Activated CD4-positive, alpha-beta T cell treated with anti-CD3 and anti-CD28 coated beads, Interleukin-2, amount 10 ng/mL, durations not matched to agents 7 days and 5 days (primary cell): ENCODE results near the gene GJB5. TPM values are rescaled to one million over a fixed set of nuclear protein-coding genes. Genes with fewer than 3 reads are reported as not detected.
"Not testable (repeated sequence)": the region's sequence is repeated elsewhere in the genome, so short reads cannot be mapped to it uniquely, and the experiment has no call there.

Experiments
- CTCF ChIA-PET: fragments of 350-600 bp; sonication (Branson Sonifier 250); formaldehyde crosslinking; loops from one replicate; lab custom pipeline; 2021; ENCODE audit warnings: antibody characterized with exemption; lab: Charles Lee
- POLR2A ChIA-PET: fragments of 350-600 bp; sonication (Branson Sonifier 250); formaldehyde crosslinking; loops from one replicate; lab custom pipeline; 2021; ENCODE audit warnings: antibody characterized with exemption; lab: Charles Lee
- DNase-seq: peaks from one replicate; pipeline ENCODE4 v3.0.0-alpha.2; 2020
- H3K27ac Mint-ChIP-seq: one replicate; pipeline ENCODE4 v1.8.0; 2021; ENCODE audit warnings: mild to moderate bottlenecking, moderate library complexity, mixed read lengths
- H3K27me3 Mint-ChIP-seq: one replicate; pipeline ENCODE4 v1.8.0; 2021; ENCODE audit warnings: mixed read lengths
- H3K36me3 Mint-ChIP-seq: one replicate; pipeline ENCODE4 v1.8.0; 2021; ENCODE audit warnings: low read depth, mixed read lengths
- H3K4me1 Mint-ChIP-seq: one replicate; pipeline ENCODE4 v1.8.0; 2021; ENCODE audit warnings: mixed read lengths
- H3K4me3 Mint-ChIP-seq: one replicate; pipeline ENCODE4 v1.8.0; 2021; ENCODE audit warnings: mild to moderate bottlenecking, moderate library complexity, mixed read lengths
- H3K9me3 Mint-ChIP-seq: one replicate; pipeline ENCODE4 v1.8.0; 2021; ENCODE audit warnings: mixed read lengths
- total RNA-seq, 2 experiments: library from RNA; stranded (reverse); gene quantifications; one replicate each; pipeline ENCODE4 v1.2.3, GENCODE V29; 2021

The GJB5 gene
- total RNA-seq, 2 experiments from 2014 or later, result not detected

DNA sequence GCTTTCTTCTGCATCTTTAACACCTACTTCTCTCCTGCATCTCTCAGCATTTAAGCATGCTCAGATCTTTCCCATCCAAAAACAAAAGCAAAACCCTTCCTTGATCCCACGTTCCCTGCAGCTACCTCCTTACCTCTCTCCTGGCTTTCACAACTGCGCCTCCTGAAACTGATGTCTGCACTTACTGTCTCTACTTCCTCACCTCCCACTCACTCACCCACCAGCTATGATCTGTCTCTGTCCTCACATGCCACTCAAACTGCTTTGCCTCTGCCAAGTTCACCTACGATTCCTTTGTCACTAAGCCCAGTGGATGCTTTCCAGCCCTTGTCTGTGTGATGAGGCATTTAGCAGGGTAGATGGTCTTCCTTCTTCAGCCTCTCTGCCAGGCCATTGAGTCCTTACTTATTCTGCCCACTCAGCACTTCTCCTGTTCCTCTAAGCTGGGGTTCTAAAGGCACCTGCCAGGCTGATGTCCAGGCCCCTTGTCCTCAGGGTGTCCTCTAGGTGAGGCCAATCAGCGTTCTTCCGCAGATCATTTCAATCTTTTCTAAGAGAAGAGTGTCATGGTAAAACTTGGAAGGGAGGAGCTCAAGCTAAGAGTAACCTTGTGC, 16.2 kb downstream of the GJB5 start:
- Mint-ChIP-seq H3K9me3 (no peaks in the 10 kb centered on the region), H3K36me3 (no peaks in the 10 kb centered on the region), H3K27me3 (no peaks in the 10 kb centered on the region), H3K4me3 (no peak overlapping the region), H3K27ac (no peak overlapping the region), H3K4me1 (no peaks in the 10 kb centered on the region)
- POLR2A ChIA-PET, result no interaction called here
- CTCF ChIA-PET, result no interaction called here
- no peak for DNase-seq

DNA sequence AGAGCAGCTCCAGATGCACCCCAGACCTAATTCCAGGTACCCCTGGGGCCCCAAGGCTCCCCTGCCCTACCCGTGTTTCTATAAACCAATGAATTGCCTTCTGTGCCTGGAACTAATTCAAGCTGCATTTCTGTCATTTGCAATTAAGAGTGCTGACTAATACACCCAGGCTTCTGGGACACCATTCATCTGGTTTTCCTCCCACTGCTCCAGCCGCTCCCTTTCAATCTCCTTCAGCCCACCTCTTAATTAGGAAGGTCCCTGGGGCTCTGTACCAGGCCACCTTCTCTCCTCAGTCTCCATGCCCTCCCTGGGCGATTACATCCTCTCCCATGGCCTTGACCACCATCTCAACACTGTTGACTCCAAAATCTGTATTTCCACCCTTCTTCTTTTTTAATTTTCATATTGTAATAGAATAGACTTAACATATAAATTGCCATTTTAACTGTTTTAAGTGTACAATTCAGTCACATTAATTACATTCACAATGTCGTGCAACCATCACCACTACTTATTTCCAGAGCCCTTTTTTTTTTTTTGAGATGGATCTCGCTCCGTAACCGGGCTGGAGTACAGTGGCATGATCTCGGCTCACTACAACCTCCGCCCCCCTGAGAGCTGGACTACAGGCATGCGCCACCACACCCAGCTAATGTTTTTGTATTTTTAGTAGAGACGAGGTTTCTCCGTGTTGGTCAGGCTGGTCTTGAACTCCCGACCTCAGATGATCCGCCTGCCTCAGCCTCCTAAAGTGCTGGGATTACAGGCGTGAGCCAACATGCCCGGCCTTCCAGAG, 16.9 kb downstream of the GJB5 start:
- Mint-ChIP-seq H3K27ac (no peak overlapping the region), H3K36me3 (no peaks in the 10 kb centered on the region), H3K27me3 (no peaks in the 10 kb centered on the region), H3K4me3 (no peak overlapping the region), H3K4me1 (no peaks in the 10 kb centered on the region), H3K9me3 (no peaks in the 10 kb centered on the region)
- DNase-seq, result no peak
- ChIA-PET POLR2A (no interaction called here), CTCF (interaction anchor here (0.6 kb wide), 1 partner anchor 50 kb away, joined by 3 read pairs; no protein-coding TSS in a partner anchor)

DNA sequence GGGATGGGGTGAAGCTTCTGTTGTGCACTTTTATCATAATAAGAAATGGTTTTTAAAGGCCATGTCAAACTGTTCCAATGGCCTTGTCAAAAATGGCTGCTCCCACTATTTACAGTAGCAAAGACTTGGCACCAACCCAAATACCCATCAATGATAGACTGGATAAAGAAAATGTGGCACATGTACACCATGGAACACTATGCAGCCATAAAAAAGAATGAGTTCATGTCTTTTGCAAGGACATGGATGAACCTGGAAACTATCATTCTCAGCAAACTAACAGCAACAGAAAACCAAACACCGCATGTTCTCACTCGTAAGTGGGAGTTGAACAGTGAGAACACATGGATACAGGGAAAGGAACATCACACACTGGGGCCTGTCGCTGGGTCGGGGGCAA, 18.3 kb downstream of the GJB5 start:
- CTCF ChIA-PET, result interaction anchor here (0.6 kb wide), 1 partner anchor 357 kb away, joined by 7 read pairs; no protein-coding TSS in a partner anchor
- DNase-seq, H3K9me3 Mint-ChIP-seq, H3K4me3 Mint-ChIP-seq, H3K4me1 Mint-ChIP-seq, H3K27ac Mint-ChIP-seq, H3K36me3 Mint-ChIP-seq, POLR2A ChIA-PET, H3K27me3 Mint-ChIP-seq: not testable (repeated sequence)

DNA sequence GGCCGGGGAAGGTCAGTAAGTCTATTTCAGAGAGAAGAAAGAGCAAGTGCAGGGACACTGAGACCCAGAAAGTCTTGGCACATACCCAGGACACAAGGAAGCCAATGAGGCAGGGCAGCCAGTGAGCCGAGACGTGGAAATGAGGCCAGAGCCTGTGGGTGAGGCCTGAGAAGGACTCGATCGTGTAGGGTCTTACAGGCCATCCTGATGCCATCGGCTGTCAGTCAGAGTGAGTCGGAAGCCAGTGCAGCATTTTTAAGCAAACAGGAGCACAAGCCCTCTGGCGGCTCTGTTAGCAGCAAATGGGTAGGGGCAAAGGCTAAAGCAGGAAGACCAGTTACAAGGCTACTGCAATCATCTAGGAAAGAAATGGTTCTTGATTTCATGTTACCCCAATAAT, 20.1 kb downstream of the GJB5 start:
- ChIA-PET POLR2A (no interaction called here), CTCF (no interaction called here)
- H3K27ac Mint-ChIP-seq, result no peak overlapping the region
- H3K27me3 Mint-ChIP-seq, result peaks cover 18% of the 10 kb centered on the region
- no peaks in the 10 kb centered on the region for H3K36me3 Mint-ChIP-seq
- H3K4me1 Mint-ChIP-seq, result no peaks in the 10 kb centered on the region
- H3K4me3 Mint-ChIP-seq, result no peak overlapping the region
- DNase-seq, result no peak
- H3K9me3 Mint-ChIP-seq, result no peaks in the 10 kb centered on the region

DNA sequence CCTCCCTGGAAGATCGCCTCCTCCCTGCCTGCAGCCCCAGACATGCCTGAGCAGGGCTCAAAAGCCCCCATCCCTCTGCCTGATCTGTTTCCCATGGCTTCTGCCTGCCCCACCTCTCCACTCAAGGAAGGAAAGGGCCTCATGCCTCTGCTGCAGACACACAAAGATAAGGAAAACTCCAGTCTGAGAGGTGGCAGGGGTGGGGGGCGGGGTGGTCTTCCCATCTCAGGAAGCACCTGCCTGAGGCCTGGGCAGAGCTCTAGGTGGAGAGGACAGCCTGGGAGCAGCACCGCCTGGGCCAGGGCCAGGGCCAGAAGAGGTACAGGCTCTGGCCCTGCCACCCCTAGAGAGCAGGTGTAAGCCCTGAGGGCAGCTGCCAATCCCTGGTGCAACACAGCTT, 22.1 kb downstream of the GJB5 start:
- no peak overlapping the region for H3K27ac Mint-ChIP-seq
- no peak for DNase-seq
- H3K9me3 Mint-ChIP-seq, result no peaks in the 10 kb centered on the region
- H3K4me3 Mint-ChIP-seq, result no peak overlapping the region
- H3K4me1 Mint-ChIP-seq, result no peaks in the 10 kb centered on the region
- CTCF ChIA-PET, result no interaction called here
- H3K27me3 Mint-ChIP-seq, result peaks cover 25% of the 10 kb centered on the region
- no peaks in the 10 kb centered on the region for H3K36me3 Mint-ChIP-seq
- POLR2A ChIA-PET, result no interaction called here

DNA sequence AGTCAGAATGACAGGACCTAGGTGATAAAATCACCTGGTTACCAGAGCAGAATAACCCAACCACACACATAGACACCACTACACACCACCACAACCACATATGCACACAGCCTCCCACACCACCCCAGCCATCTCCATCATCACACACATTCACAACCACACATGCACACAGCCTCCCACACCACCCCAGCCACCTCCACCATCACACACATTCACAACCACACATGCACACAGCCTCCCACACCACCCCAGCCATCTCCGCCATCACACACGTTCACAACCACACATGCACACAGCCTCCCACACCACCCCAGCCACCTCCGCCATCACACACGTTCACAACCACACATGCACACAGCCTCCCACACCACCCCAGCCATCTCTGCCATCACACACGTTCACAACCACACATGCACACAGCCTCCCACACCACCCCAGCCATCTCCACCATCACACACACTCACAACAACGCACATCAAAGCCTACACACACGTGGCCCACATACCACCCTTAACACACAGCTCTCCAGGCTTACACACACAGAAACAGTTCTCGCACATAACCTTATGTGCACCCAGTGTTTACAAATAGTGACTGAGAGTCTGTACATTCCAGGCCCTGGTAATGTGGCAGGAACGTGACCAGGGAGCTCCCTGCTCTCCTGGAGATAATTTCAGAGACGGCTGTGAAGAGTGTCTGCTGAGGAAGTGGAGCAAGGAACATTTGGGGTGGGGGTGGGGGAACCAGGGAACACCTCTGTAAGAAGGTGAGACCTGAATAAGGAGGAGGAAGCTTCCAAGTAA, 22.9 kb downstream of the GJB5 start:
- POLR2A ChIA-PET, result no interaction called here
- H3K27ac Mint-ChIP-seq, result no peak overlapping the region
- no peak overlapping the region for H3K4me3 Mint-ChIP-seq
- no peaks in the 10 kb centered on the region for H3K9me3 Mint-ChIP-seq
- no peaks in the 10 kb centered on the region for H3K36me3 Mint-ChIP-seq
- no peak for DNase-seq
- no peaks in the 10 kb centered on the region for H3K4me1 Mint-ChIP-seq
- peaks cover 32% of the 10 kb centered on the region for H3K27me3 Mint-ChIP-seq
- CTCF ChIA-PET, result no interaction called here

DNA sequence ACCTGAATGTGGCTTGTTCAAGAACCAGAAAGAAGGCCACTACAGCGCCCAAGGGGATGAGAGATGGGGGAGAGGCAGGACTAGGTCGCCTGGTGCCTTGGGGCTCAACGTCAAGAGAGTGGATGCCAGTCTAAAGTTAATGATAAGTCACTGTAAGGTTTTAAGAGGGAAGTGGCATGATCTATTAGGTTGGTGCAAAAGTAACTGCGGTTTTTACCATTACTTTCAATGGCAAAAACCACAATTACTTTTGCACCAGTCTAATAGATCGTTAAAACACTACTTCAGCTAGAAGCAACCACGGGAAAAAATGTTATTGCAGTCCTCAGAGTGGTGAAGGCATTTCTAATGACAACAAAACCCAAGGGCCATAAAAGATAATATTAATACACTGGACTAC, 23.5 kb downstream of the GJB5 start:
- H3K9me3 Mint-ChIP-seq, result no peaks in the 10 kb centered on the region
- CTCF ChIA-PET, result interaction anchor here (1.5 kb wide), 1 partner anchor 11 kb away, joined by 3 read pairs; no protein-coding TSS in a partner anchor
- POLR2A ChIA-PET, result no interaction called here

DNA sequence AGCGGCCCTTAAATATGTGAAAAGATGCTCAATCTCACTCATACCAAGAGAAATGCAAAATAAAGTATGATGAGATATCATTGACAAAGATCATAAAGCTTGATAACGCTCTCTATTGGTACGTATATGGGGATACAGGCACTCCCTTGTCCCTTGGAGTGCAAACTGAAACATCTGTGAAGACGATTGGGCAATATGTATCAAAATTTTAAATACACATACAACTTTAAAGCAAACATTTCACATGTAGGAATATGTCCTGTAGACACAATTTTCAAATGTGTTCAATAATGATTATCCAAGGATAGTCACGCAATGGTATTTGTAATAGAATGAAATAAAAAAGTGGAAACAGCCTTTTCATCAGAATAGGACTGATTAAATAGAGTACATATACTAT, 24.2 kb downstream of the GJB5 start:
- ChIA-PET POLR2A (no interaction called here), CTCF (interaction anchor here (1.5 kb wide), 1 partner anchor 10 kb away, joined by 3 read pairs; no protein-coding TSS in a partner anchor)
- no peak overlapping the region for H3K4me3 Mint-ChIP-seq
- no peaks in the 10 kb centered on the region for H3K9me3 Mint-ChIP-seq
- H3K27me3 Mint-ChIP-seq, result peaks cover 38% of the 10 kb centered on the region
- H3K36me3 Mint-ChIP-seq, result no peaks in the 10 kb centered on the region
- DNase-seq, result no peak
- H3K27ac Mint-ChIP-seq, result no peak overlapping the region
- H3K4me1 Mint-ChIP-seq, result no peaks in the 10 kb centered on the region

More for the DNA sequence above, 23.5 kb downstream of the GJB5 start:
- H3K4me3 Mint-ChIP-seq, result no peak overlapping the region
- no peak for DNase-seq
- no peaks in the 10 kb centered on the region for H3K36me3 Mint-ChIP-seq
- peaks cover 37% of the 10 kb centered on the region for H3K27me3 Mint-ChIP-seq
- no peak overlapping the region for H3K27ac Mint-ChIP-seq
- no peaks in the 10 kb centered on the region for H3K4me1 Mint-ChIP-seq

DNA sequence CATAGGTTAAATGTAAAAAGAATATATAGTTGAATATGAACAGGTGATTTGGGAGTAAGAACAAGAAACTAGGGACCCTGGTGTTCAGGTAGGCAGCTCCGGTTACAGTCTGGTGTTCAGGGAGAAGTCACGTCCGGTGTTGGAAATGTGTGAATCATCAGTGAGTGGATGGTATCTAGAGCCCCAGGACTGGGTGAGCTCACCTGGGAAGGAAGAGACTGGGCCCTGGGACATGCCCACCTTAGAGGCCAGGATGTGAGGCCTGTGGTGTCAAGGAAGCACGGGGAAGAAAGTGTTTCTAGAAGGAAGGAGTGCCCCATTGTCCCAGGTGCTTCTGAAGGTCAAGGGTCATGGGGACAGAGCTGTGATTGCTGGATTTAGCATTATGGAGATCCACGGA, 24.7 kb downstream of the GJB5 start:
- CTCF ChIA-PET, result interaction anchor here (1.5 kb wide), 1 partner anchor 10 kb away, joined by 3 read pairs; no protein-coding TSS in a partner anchor

DNA sequence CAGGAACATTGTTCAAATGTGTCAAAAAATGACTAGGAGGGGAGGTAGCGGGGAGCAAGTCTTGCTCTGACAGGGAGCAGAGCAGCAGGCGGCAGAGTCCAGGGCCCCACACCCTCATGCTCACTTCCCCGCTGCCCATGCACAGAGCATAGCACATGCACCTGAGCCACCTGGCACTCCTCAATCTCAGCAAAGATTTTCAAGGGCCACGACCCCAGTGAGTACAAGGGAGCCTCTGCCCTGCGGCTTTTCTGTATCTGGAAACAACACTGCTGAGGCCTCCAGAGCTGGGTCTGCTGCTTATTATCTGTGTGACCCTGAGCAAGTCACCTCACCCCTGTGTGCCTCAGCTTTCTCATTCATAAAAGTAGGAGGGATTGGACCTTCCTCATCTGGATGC, 25.1 kb downstream of the GJB5 start:
- DNase-seq, result no peak
- no peaks in the 10 kb centered on the region for H3K9me3 Mint-ChIP-seq
- CTCF ChIA-PET, result no interaction called here
- POLR2A ChIA-PET, result no interaction called here
- no peak overlapping the region for H3K4me3 Mint-ChIP-seq
- H3K27ac Mint-ChIP-seq, result no peak overlapping the region
- no peaks in the 10 kb centered on the region for H3K4me1 Mint-ChIP-seq
- H3K36me3 Mint-ChIP-seq, result no peaks in the 10 kb centered on the region
- H3K27me3 Mint-ChIP-seq, result peaks cover 38% of the 10 kb centered on the region

More for the DNA sequence above, 24.7 kb downstream of the GJB5 start:
- Mint-ChIP-seq H3K4me1 (no peaks in the 10 kb centered on the region), H3K27ac (no peak overlapping the region), H3K9me3 (no peaks in the 10 kb centered on the region), H3K4me3 (no peak overlapping the region), H3K27me3 (peaks cover 38% of the 10 kb centered on the region), H3K36me3 (no peaks in the 10 kb centered on the region)
- POLR2A ChIA-PET, result no interaction called here
- no peak for DNase-seq

DNA sequence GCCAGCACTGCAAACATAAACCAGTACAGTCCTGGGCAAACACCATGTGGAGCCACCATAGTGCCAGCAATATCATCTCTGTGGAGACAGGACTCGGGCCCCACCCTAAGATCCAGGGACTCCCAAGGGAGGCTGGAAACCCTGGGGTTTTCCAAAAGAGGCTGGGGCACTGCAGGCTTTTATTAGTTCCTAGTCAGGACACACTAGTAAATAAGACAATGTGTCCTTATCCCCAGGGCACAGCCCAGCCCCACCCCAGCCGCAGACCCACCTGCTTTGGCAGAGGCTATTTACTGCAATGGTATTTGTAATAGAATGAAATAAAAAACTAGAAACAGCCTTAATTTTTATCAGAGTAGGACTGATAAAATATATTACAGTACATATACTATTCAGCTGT, 25.7 kb downstream of the GJB5 start:
- POLR2A ChIA-PET, result no interaction called here
- H3K27ac Mint-ChIP-seq, result no peak overlapping the region

DNA sequence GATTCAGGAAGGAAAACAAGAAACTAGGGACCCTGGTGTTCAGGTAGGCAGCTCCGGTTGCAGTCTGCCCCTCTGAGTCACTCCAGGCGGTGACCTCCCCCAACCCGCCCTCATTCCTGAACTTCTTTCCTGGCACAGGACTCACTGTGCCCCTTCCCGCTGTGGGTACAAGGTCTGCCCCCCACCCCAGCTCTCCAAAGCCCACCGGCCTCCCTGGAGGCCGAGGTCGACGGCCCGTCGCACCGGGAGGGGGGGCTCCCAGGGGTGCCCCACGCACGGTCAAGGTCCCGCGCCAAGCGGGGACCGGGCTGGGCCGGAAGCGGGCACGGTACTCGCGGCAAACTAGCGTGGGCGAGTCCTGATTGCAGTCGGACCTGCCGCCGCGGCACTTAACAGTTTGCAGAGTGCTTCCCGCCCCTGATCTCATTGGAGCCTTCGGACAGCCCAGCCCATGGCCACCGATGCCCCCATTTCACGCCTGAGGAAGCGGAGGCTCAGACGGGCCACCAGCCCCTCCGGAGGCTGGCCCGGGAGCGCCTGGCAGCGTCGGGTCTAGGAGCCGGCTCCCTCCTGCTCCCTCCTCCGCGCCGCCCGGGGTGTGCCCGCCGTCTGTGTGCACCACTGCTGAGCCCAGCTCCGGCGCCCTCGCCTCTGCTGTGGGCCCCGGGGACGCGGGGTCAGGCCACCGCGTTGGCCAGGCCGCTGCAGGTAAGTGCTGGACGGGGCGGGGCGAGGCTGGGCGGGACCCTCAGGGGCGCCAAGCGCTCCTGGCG, 26.4 kb downstream of the GJB5 start, which contains the start of gene GJB3:
TSS of gene GJB3 (plus strand) at position 144 of the 773 bp plus-strand sequence. CDS start 3,549 bp downstream, outside the sequence.
- Mint-ChIP-seq H3K27ac (no peak within 1 kb of the TSS), H3K36me3 (no peaks in the 10 kb centered on the region), H3K4me3 (no peak within 1 kb of the TSS), H3K4me1 (no peaks in the 10 kb centered on the region), H3K9me3 (no peaks in the 10 kb centered on the region), H3K27me3 (peaks cover 38% of the 10 kb centered on the region)
- no peak for DNase-seq
- ChIA-PET POLR2A (no interaction called here), CTCF (interaction anchor here (1.0 to 1.3 kb wide), 2 partner anchors 28 to 71 kb away, joined by 3 to 4 read pairs; no protein-coding TSS in a partner anchor)

More for the DNA sequence above, 25.7 kb downstream of the GJB5 start:
- no peak overlapping the region for H3K4me3 Mint-ChIP-seq
- no peaks in the 10 kb centered on the region for H3K9me3 Mint-ChIP-seq
- H3K4me1 Mint-ChIP-seq, result no peaks in the 10 kb centered on the region
- no peaks in the 10 kb centered on the region for H3K36me3 Mint-ChIP-seq
- H3K27me3 Mint-ChIP-seq, result peaks cover 38% of the 10 kb centered on the region
- DNase-seq, result no peak
- CTCF ChIA-PET, result no interaction called here
